ENCODE results near the gene HPD. TPM values are rescaled to one million over a fixed set of nuclear protein-coding genes. Genes with fewer than 3 reads are reported as not detected.
"Not testable (repeated sequence)": the region's sequence is repeated elsewhere in the genome, so short reads cannot be mapped to it uniquely, and the experiment has no call there.

The HPD gene
- total and polyA plus RNA-seq, 11 donors = 0.36 to 2.2 (median 1.5) TPM

- Histone ChIP-seq H3K36me3 (no peaks in the 10 kb centered on the region), H3K4me1 (no peaks in the 10 kb centered on the region), H3K27me3 (no peaks in the 10 kb centered on the region), H3K27ac (no peak overlapping the region), H3K9me3 (no peaks in the 10 kb centered on the region), H3K4me3 (no peak overlapping the region)
- WGBS, 4 donors = 83 to 89% (median 84%) methylated on average over 4 of the region's 4 CpGs
- DNase-seq (no peak), ATAC-seq (no peak)
- TF ChIP-seq POLR2A (IDR thresholded peaks at IDR 0.05) = no peak
- TF ChIP-seq CTCF (IDR thresholded peaks at IDR 0.05) = no peak
- intact Hi-C loops (cut with DNase I) = no loop called here
These were observed 7.7 kb upstream of the HPD start for GRCh38 chr12:121866331-121866730.

DNA sequence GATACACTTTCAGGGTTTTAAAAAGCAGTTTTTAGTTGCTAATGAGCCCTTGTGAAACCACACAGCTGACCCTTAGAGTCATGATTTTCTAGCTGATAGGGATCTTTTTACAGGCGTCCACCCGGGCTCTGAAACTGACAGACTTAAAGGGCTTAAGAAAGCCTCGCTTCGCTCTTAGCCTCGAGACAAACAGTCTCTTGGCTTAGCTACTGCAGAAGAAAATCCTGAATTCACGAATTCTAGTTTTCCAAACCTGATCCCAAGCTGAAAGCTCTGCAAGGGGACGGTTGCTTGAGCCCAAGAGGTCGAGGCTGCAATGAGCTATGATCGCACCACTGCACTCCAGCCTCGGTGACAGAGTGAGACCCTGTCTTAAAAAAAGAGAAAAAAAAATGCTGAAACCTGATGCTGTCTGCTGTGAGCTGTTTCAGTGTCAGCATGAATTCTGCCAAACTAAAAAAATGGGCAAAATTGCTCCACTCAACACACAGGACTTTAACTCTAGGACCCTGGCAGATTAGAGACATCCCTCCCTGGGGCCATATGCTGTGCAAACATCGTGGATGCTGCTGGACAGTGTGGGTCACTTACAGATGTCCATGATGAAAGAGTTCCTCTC, 3.1 kb upstream of the HPD start:
- H3K4me3 ChIP-seq = no peak overlapping the region
- ATAC-seq (no peak), DNase-seq (no peak)
- 51 to 56% (median 53%) methylated on average over 11 of the region's 11 CpGs for WGBS, 4 donors
- no peaks in the 10 kb centered on the region for H3K9me3 ChIP-seq
- H3K36me3 ChIP-seq = no peaks in the 10 kb centered on the region
- intact Hi-C loops (cut with DNase I) = no loop called here
- H3K27me3 ChIP-seq = no peaks in the 10 kb centered on the region
- TF ChIP-seq CTCF (IDR thresholded peaks at IDR 0.05) (no peak), POLR2A (IDR thresholded peaks at IDR 0.05) (no peak)
- peaks cover 0 to 19% (median 13%) of the 10 kb centered on the region in 12 donors for H3K4me1 ChIP-seq
- H3K27ac ChIP-seq = peak overlapping the region in 1 of 12 donors; percentile 19

GRCh38 chr12:121860699-121861098, 2.0 kb upstream of the HPD start:
- H3K9me3 ChIP-seq; H3K27ac ChIP-seq; ATAC-seq; H3K4me3 ChIP-seq; H3K27me3 ChIP-seq; intact Hi-C loops (cut with DNase I); DNase-seq; H3K36me3 ChIP-seq: not testable (repeated sequence)
- WGBS, 4 donors = 81 to 96% (median 95%) methylated on average over 3 to 4 of the region's 4 CpGs
- H3K4me1 ChIP-seq = peaks cover 0 to 19% (median 13%) of the 10 kb centered on the region in 12 donors

- Histone ChIP-seq H3K9me3 (no peaks in the 10 kb centered on the region), H3K4me1 (peaks cover 0 to 19% (median 13%) of the 10 kb centered on the region in 12 donors), H3K27ac (peak overlapping the region in 1 of 12 donors; percentile 85), H3K4me3 (no peak overlapping the region), H3K36me3 (no peaks in the 10 kb centered on the region), H3K27me3 (no peaks in the 10 kb centered on the region)
- 94 to 100% (median 96%) methylated on average over 1 of the region's 1 CpG; no CpG with 5 or more reads in 1 of the 4 donors for WGBS, 4 donors
- no peak for ATAC-seq
- no peak for TF ChIP-seq POLR2A (IDR thresholded peaks at IDR 0.05)
- no peak for TF ChIP-seq CTCF (IDR thresholded peaks at IDR 0.05)
- intact Hi-C loops (cut with DNase I) = no loop called here
- DNase-seq = no peak
These were observed 1.6 kb upstream of the HPD start for GRCh38 chr12:121860257-121860656.

DNA sequence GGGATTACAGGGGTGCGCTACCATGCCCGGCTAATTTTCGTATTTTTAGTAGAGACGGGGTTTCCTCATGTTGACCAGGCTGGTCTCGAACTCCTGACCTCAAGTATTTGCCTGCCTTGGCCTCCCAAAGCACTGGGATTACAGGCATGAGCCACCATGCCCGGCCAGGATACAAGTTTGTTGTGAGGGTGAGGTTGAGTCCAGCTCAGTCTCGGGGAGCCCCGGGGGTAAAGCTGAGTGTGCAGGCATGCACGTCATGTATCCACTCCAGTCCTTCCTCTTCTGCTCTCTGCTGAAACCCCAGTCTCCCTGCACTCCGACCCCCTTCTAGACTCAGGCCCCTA, 369 bp downstream of the HPD start:
- intact Hi-C loops (cut with DNase I) = no loop called here
- DNase-seq = no peak
- H3K9me3 ChIP-seq = no peaks in the 10 kb centered on the region
- no peak overlapping the region for H3K4me3 ChIP-seq
- peak overlapping the region; percentile 52 to 87 (median 79) for H3K27ac ChIP-seq
- H3K4me1 ChIP-seq = peaks cover 0 to 19% (median 13%) of the 10 kb centered on the region in 12 donors
- no peaks in the 10 kb centered on the region for H3K36me3 ChIP-seq
- no peaks in the 10 kb centered on the region for H3K27me3 ChIP-seq
- TF ChIP-seq CTCF (IDR thresholded peaks at IDR 0.05) (no peak), POLR2A (IDR thresholded peaks at IDR 0.05) (no peak)
- WGBS, 4 donors = 89 to 93% (median 90%) methylated on average over 10 of the region's 10 CpGs
- no peak for ATAC-seq
